ENCODE data around the gene RAD51B.

GRCh38 chr14:68557648-68558047, 738.1 kb downstream of the RAD51B start:
- TF ChIP-seq CTCF (IDR thresholded peaks at IDR 0.05 in 2 of 3, conservative IDR thresholded peaks at IDR 0.05 in 1 of 3; ENCODE audit: borderline replicate concordance in 1 of 3, insufficient read depth in 1 of 3, low read depth in 2 of 3, low read length in 2 of 3) (no peak), ATF3 (IDR thresholded peaks at IDR 0.05) (no peak), SRF (IDR thresholded peaks at IDR 0.05; ENCODE audit: low read depth) (no peak), ZFX (IDR thresholded peaks at IDR 0.05) (no peak), POLR2A (IDR thresholded peaks at IDR 0.05; ENCODE audit: borderline replicate concordance, extremely low read depth, insufficient read depth, insufficient read length) (no peak), EZH2 (IDR thresholded peaks at IDR 0.05) (no peak), MAX (IDR thresholded peaks at IDR 0.05) (no peak), REST (IDR thresholded peaks at IDR 0.05; ENCODE audit: low read depth) (no peak), POLR2AphosphoS5 (IDR thresholded peaks at IDR 0.05; ENCODE audit: low read depth, low read length) (no peak), EZH2phosphoT487 (IDR thresholded peaks at IDR 0.05; ENCODE audit: borderline replicate concordance) (no peak)

Data from HCT116 (cell line).